ENCODE results near the gene SETD6. TPM values are rescaled to one million over a fixed set of nuclear protein-coding genes. Genes with fewer than 3 reads are reported as not detected.

The SETD6 gene
- total and polyA plus RNA-seq, 2 of the 8 experiments (the other 6 are each of a cell fraction or from before 2014, with no cell fraction given) = 25.3 to 40.5 TPM

DNA sequence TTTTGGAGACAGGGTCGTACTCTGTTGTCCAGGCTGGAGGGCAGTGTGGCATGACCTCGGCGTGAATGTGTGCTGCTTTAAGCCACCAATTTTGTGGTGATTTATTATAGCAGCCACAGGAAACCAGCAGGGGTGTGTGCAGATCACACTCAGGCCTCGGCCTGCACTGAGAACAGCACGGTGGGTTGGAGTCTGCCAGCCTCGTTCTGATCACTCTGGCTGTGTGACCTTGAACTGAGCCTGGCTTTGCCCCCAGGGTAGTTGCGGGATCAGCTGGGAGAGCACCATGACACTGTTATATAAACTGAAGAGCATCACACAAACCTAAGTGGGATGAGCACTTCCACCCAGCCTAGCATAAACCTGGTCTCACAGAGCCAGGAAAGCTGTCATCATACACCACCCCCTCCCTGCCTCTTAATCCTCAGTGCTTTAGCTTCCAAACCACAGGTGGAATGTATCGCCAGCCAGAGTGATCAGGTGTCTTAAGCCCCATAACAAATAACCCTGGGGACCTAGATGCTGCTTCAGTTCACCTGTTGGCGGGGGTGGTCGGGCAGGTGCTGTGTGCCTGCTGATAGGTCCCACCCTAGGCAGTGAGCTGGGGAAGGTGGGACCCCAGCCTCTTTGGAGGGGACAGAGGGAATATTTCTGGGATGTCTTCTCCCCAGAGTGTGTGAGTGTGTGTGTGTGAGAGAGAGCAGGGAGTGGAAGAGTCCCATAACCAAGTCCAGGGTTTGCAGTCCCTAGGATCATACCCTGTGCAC, 43.9 kb upstream of the SETD6 start (continued):
- TF ChIP-seq, protein P1, sequence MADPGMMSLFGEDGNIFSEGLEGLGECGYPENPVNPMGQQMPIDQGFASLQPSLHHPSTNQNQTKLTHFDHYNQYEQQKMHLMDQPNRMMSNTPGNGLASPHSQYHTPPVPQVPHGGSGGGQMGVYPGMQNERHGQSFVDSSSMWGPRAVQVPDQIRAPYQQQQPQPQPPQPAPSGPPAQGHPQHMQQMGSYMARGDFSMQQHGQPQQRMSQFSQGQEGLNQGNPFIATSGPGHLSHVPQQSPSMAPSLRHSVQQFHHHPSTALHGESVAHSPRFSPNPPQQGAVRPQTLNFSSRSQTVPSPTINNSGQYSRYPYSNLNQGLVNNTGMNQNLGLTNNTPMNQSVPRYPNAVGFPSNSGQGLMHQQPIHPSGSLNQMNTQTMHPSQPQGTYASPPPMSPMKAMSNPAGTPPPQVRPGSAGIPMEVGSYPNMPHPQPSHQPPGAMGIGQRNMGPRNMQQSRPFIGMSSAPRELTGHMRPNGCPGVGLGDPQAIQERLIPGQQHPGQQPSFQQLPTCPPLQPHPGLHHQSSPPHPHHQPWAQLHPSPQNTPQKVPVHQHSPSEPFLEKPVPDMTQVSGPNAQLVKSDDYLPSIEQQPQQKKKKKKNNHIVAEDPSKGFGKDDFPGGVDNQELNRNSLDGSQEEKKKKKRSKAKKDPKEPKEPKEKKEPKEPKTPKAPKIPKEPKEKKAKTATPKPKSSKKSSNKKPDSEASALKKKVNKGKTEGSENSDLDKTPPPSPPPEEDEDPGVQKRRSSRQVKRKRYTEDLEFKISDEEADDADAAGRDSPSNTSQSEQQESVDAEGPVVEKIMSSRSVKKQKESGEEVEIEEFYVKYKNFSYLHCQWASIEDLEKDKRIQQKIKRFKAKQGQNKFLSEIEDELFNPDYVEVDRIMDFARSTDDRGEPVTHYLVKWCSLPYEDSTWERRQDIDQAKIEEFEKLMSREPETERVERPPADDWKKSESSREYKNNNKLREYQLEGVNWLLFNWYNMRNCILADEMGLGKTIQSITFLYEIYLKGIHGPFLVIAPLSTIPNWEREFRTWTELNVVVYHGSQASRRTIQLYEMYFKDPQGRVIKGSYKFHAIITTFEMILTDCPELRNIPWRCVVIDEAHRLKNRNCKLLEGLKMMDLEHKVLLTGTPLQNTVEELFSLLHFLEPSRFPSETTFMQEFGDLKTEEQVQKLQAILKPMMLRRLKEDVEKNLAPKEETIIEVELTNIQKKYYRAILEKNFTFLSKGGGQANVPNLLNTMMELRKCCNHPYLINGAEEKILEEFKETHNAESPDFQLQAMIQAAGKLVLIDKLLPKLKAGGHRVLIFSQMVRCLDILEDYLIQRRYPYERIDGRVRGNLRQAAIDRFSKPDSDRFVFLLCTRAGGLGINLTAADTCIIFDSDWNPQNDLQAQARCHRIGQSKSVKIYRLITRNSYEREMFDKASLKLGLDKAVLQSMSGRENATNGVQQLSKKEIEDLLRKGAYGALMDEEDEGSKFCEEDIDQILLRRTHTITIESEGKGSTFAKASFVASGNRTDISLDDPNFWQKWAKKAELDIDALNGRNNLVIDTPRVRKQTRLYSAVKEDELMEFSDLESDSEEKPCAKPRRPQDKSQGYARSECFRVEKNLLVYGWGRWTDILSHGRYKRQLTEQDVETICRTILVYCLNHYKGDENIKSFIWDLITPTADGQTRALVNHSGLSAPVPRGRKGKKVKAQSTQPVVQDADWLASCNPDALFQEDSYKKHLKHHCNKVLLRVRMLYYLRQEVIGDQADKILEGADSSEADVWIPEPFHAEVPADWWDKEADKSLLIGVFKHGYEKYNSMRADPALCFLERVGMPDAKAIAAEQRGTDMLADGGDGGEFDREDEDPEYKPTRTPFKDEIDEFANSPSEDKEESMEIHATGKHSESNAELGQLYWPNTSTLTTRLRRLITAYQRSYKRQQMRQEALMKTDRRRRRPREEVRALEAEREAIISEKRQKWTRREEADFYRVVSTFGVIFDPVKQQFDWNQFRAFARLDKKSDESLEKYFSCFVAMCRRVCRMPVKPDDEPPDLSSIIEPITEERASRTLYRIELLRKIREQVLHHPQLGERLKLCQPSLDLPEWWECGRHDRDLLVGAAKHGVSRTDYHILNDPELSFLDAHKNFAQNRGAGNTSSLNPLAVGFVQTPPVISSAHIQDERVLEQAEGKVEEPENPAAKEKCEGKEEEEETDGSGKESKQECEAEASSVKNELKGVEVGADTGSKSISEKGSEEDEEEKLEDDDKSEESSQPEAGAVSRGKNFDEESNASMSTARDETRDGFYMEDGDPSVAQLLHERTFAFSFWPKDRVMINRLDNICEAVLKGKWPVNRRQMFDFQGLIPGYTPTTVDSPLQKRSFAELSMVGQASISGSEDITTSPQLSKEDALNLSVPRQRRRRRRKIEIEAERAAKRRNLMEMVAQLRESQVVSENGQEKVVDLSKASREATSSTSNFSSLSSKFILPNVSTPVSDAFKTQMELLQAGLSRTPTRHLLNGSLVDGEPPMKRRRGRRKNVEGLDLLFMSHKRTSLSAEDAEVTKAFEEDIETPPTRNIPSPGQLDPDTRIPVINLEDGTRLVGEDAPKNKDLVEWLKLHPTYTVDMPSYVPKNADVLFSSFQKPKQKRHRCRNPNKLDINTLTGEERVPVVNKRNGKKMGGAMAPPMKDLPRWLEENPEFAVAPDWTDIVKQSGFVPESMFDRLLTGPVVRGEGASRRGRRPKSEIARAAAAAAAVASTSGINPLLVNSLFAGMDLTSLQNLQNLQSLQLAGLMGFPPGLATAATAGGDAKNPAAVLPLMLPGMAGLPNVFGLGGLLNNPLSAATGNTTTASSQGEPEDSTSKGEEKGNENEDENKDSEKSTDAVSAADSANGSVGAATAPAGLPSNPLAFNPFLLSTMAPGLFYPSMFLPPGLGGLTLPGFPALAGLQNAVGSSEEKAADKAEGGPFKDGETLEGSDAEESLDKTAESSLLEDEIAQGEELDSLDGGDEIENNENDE (IDR thresholded peaks at IDR 0.05; ENCODE audit: insufficient replicate concordance, low read length) = no peak
- TF ChIP-seq NANOG (IDR thresholded peaks at IDR 0.05; ENCODE audit: insufficient read depth, low read depth, low read length, poor library complexity, severe bottlenecking) (no peak), BRCA1 (IDR thresholded peaks at IDR 0.05; ENCODE audit: low read depth, low read length) (no peak), E2F6 (IDR thresholded peaks at IDR 0.05) (no peak), HDAC6 (IDR thresholded peaks at IDR 0.05; ENCODE audit: low read depth, low read length) (no peak)
- TF ChIP-seq, protein P2, sequence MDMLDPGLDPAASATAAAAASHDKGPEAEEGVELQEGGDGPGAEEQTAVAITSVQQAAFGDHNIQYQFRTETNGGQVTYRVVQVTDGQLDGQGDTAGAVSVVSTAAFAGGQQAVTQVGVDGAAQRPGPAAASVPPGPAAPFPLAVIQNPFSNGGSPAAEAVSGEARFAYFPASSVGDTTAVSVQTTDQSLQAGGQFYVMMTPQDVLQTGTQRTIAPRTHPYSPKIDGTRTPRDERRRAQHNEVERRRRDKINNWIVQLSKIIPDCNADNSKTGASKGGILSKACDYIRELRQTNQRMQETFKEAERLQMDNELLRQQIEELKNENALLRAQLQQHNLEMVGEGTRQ (IDR thresholded peaks at IDR 0.05; ENCODE audit: low read length) = no peak
